Measurements from ENCODE around the gene TTC21A.

- TF ChIP-seq CTCF (IDR thresholded peaks at IDR 0.05; ENCODE audit: poor library complexity) (no peak), EZH2phosphoT487 (IDR thresholded peaks at IDR 0.05; ENCODE audit: low read depth, severe bottlenecking, unreplicated experiment) (no peak), EZH2 (IDR thresholded peaks at IDR 0.05; ENCODE audit: borderline replicate concordance) (no peak)
Observed at GRCh38 chr3:39103791-39104552, 3.5 kb upstream of the TTC21A start.

Data from hepatocyte (in vitro differentiated cells).